ENCODE results near the gene DNAH2. TPM values are rescaled to one million over a fixed set of nuclear protein-coding genes. Genes with fewer than 3 reads are reported as not detected.
A peak's percentile ranks its signal among the peaks of the same experiment; 100 is the strongest.

Gene DNAH2
- total RNA-seq, 1 experiment from 2014 or later: 0.15 TPM

GRCh38 chr17:7882629-7883028, 165.1 kb downstream of the DNAH2 start:
- H4K8ac ChIP-seq (replicated peaks; ENCODE audit: insufficient read length, low read depth, low read length): no peak overlapping the region
- H3K79me2 ChIP-seq (ENCODE audit: insufficient read depth, low read length): no peaks in the 10 kb centered on the region
- no peaks in the 10 kb centered on the region for H3K4me1 ChIP-seq (ENCODE audit: insufficient read depth, low read length)
- no peak overlapping the region for H2BK15ac ChIP-seq (ENCODE audit: low read depth, low read length)
- no peak overlapping the region for H2BK120ac ChIP-seq (ENCODE audit: low read depth, low read length, poor library complexity, severe bottlenecking)
- no peak for TF ChIP-seq CTCF (conservative IDR thresholded peaks at IDR 0.05)
- H3K14ac ChIP-seq (ENCODE audit: insufficient read depth, low read length): no peak overlapping the region
- no peaks in the 10 kb centered on the region; the same call in 1 of the 2 replicates for H3K27me3 ChIP-seq (ENCODE audit: insufficient read depth, low read length)
- Mint-ChIP-seq H3K4me3 (no peak overlapping the region), H3K27me3 (ENCODE audit: low read depth) (no peaks in the 10 kb centered on the region; the same call in none of the 2 replicates), H3K27ac (no peak overlapping the region), H3K4me1 (peaks cover 0 to 3% of the 10 kb centered on the region in 2 experiments; a peak in 3 of 4 replicates), H3K9me3 (no peaks in the 10 kb centered on the region), H3K36me3 (ENCODE audit: insufficient read depth in 1 of 3, low read depth in 3 of 3) (peaks cover 0 to 4% (median 0%) of the 10 kb centered on the region in 3 experiments; a peak in 1 of 7 replicates)
- no peaks in the 10 kb centered on the region for H4K20me1 ChIP-seq (ENCODE audit: control insufficient read depth, insufficient read depth, insufficient read length)
- no peak overlapping the region for H2BK12ac ChIP-seq (ENCODE audit: insufficient read length, low read depth, low read length)
- no peak overlapping the region for H2BK5ac ChIP-seq (ENCODE audit: insufficient read length, low read length)
- no peak overlapping the region for H3K9ac ChIP-seq (ENCODE audit: extremely low read depth, insufficient read length, low read length)
- H3K4ac ChIP-seq (ENCODE audit: low read depth, low read length): no peak overlapping the region
- H3K27ac ChIP-seq (ENCODE audit: insufficient read length, low read depth, low read length): no peak overlapping the region
- no peak overlapping the region for H3K4me2 ChIP-seq (ENCODE audit: insufficient read depth, insufficient read length, low read length)
- H3K18ac ChIP-seq (ENCODE audit: insufficient read length, low read depth, low read length): no peak overlapping the region
- H2BK20ac ChIP-seq (ENCODE audit: low read depth, low read length, poor library complexity, severe bottlenecking): no peak overlapping the region
- no peak overlapping the region for H3K56ac ChIP-seq (ENCODE audit: insufficient read length, low read depth, low read length)
- no CpG with 5 or more reads among the region's 3 CpGs for WGBS (ENCODE audit: extremely low coverage, insufficient read length, low lambda C conversion rate)
- peaks cover 22% of the 10 kb centered on the region for H3K23me2 ChIP-seq (ENCODE audit: insufficient read length, low read depth, low read length, poor library complexity, severe bottlenecking)
- H3K23ac ChIP-seq (ENCODE audit: insufficient read length, low read depth, low read length): no peak overlapping the region
- no peak overlapping the region for H2AK5ac ChIP-seq (ENCODE audit: insufficient read length, low read length)
- DNase-seq: peak; percentile 26
- H4K91ac ChIP-seq (ENCODE audit: insufficient read length, low read depth, low read length): no peak overlapping the region
- no peaks in the 10 kb centered on the region for H3K9me3 ChIP-seq (ENCODE audit: control insufficient read depth, low read depth, low read length)
- H2AFZ ChIP-seq (ENCODE audit: low read length): no peak overlapping the region
- no peak overlapping the region for H4K5ac ChIP-seq (ENCODE audit: insufficient read length, low read depth, low read length)
- no peak overlapping the region for H3T11ph ChIP-seq (ENCODE audit: low read length)
- no peaks in the 10 kb centered on the region for H3K79me1 ChIP-seq (ENCODE audit: insufficient read depth, low read depth, low read length, poor library complexity, severe bottlenecking)

Other genes starting within 250 kb of the DNAH2 start
- gene ZBTB4, start 238.1 kb upstream of the DNAH2 start, total RNA-seq (2021): 14.4 and 14.9 TPM in 2 replicates
- gene SLC35G6, start 236.3 kb upstream of the DNAH2 start, total RNA-seq (2021): not detected in 2 replicates
- gene POLR2A, start 233.4 kb upstream of the DNAH2 start, total RNA-seq (2021): 153 and 154 TPM in 2 replicates
- 5.8 and 7.1 TPM in 2 replicates for gene TNFSF12, start 168.7 kb upstream of the DNAH2 start, total RNA-seq (2021)
- gene TNFSF13, start 159.0 kb upstream of the DNAH2 start, total RNA-seq (2021): 0.94 and 1.4 TPM in 2 replicates
- gene SENP3, start 155.8 kb upstream of the DNAH2 start, total RNA-seq (2021): 80.6 and 83.1 TPM in 2 replicates
- 0.37 and 0.42 TPM in 2 replicates for gene CD68, start 138.1 kb upstream of the DNAH2 start, total RNA-seq (2021)
- gene MPDU1, start 133.9 kb upstream of the DNAH2 start, total RNA-seq (2021): 73.1 and 76.1 TPM in 2 replicates
- 7.7 TPM in 2 replicates for gene SOX15, start 127.7 kb upstream of the DNAH2 start, total RNA-seq (2021)
- 36.1 and 36.4 TPM in 2 replicates for gene FXR2, start 102.8 kb upstream of the DNAH2 start, total RNA-seq (2021)
- 72.1 and 77.6 TPM in 2 replicates for gene SAT2, start 89.9 kb upstream of the DNAH2 start, total RNA-seq (2021)
- 1.5 and 1.6 TPM in 2 replicates for gene SHBG, start 87.6 kb upstream of the DNAH2 start, total RNA-seq (2021)
- gene ATP1B2, start 66.8 kb upstream of the DNAH2 start, total RNA-seq (2021): 15.4 and 16.2 TPM in 2 replicates
- 163 and 164 TPM in 2 replicates for gene TP53, start 30.3 kb upstream of the DNAH2 start, total RNA-seq (2021)
- gene WRAP53, start 29.3 kb upstream of the DNAH2 start, total RNA-seq (2021): 27.0 and 29.8 TPM in 2 replicates
- gene EFNB3, start 12.5 kb upstream of the DNAH2 start, total RNA-seq (2021): 11.3 and 11.4 TPM in 2 replicates
- gene KDM6B, start 116.5 kb downstream of the DNAH2 start, total RNA-seq (2021): 26.7 and 28.9 TPM in 2 replicates
- 8.9 and 11.3 TPM in 2 replicates for gene TMEM88, start 137.3 kb downstream of the DNAH2 start, total RNA-seq (2021)
- 40.0 and 50.2 TPM in 2 replicates for gene NAA38, start 139.8 kb downstream of the DNAH2 start, total RNA-seq (2021)
- gene CYB5D1, start 140.3 kb downstream of the DNAH2 start, total RNA-seq (2021): 17.1 and 18.0 TPM in 2 replicates
- 33.2 and 35.7 TPM in 2 replicates for gene CHD3, start 171.0 kb downstream of the DNAH2 start, total RNA-seq (2021)
- 1.9 and 2.5 TPM in 2 replicates for gene RNF227, start 198.5 kb downstream of the DNAH2 start, total RNA-seq (2021)
- gene KCNAB3, start 212.1 kb downstream of the DNAH2 start, total RNA-seq (2021): 5.7 and 6.4 TPM in 2 replicates
- gene TRAPPC1, start 214.2 kb downstream of the DNAH2 start, total RNA-seq (2021): 132 and 160 TPM in 2 replicates
- 25.8 and 30.1 TPM in 2 replicates for gene CNTROB, start 214.5 kb downstream of the DNAH2 start, total RNA-seq (2021)